Measurements from ENCODE around the gene UQCC3. TPM values are rescaled to one million over a fixed set of nuclear protein-coding genes. Genes with fewer than 3 reads are reported as not detected.
"Not testable (repeated sequence)": the region's sequence is repeated elsewhere in the genome, so short reads cannot be mapped to it uniquely, and the experiment has no call there.

The UQCC3 gene
- total and polyA plus RNA-seq, 2 of the 13 experiments (the other 11 are each of a cell fraction or from before 2014, with no cell fraction given) = 7.7 to 16.0 TPM

- no peak for TF ChIP-seq REST (IDR thresholded peaks at IDR 0.05; ENCODE audit: borderline replicate concordance in 1 of 2, low read depth in 1 of 2, low read length in 2 of 2)
- no peak for TF ChIP-seq TEAD3 (CRISPR knock-in tag; optimal IDR thresholded peaks at IDR 0.05; ENCODE audit: borderline replicate concordance)
Measured at GRCh38 chr11:62673196-62673525, 1.7 kb downstream of the UQCC3 start (continued).

- WGBS (ENCODE audit: low lambda C conversion rate) = 98% methylated on average over 10 of the region's 10 CpGs
- FAIRE-seq; intact Hi-C loops (cut with micrococcal nuclease; ENCODE audit: unreplicated experiment); in situ Hi-C loops (cut with HindIII; ENCODE audit: extremely low pct_ligation_motif_present, low pct_unique_long_range_greater_than_20kb); BruUV-seq (replicated peaks); ATAC-seq; CTCF ChIA-PET (ENCODE audit: low intra/inter-chr PET ratio, low total read pairs); H2AFZ ChIP-seq (ENCODE audit: low read length); H3K9ac ChIP-seq (ENCODE audit: insufficient read depth, low read depth, low read length); H3K27me3 ChIP-seq (ENCODE audit: control insufficient read depth in 1 of 2, insufficient read depth in 2 of 2, low read length in 2 of 2); H3K9me3 ChIP-seq (ENCODE audit: low read length); H3K36me3 ChIP-seq (replicated peaks in 1 of 2; ENCODE audit: control insufficient read depth in 1 of 2, insufficient read depth in 2 of 2, low read length in 2 of 2); H3K27ac ChIP-seq (ENCODE audit: extremely low read length, insufficient read depth, low read length); H4K20me1 ChIP-seq (ENCODE audit: insufficient read depth, low read length); H3K4me3 ChIP-seq (replicated peaks in 1 of 3; ENCODE audit: insufficient read depth in 1 of 3, low read depth in 2 of 3, low read length in 3 of 3); DNase-seq (ENCODE audit: low spot score); H3K4me2 ChIP-seq (ENCODE audit: low read depth, low read length): not testable (repeated sequence)
- Histone ChIP-seq H3K79me2 (ENCODE audit: insufficient read depth, low read length) (peaks cover 29% of the 10 kb centered on the region), H3K4me1 (ENCODE audit: insufficient read depth, low read length) (peaks cover 49% of the 10 kb centered on the region)
- POLR2A ChIA-PET = interaction anchor here (1.8 to 5.4 kb wide), 4 partner anchors 8 to 84 kb away, joined by 5 to 64 read pairs (median 6); partner anchors contain the start of genes C11orf98, CSKMT, HNRNPUL2 and TUT1
Measured at GRCh38 chr11:62675415-62675814, 3.9 kb downstream of the UQCC3 start.

DNA sequence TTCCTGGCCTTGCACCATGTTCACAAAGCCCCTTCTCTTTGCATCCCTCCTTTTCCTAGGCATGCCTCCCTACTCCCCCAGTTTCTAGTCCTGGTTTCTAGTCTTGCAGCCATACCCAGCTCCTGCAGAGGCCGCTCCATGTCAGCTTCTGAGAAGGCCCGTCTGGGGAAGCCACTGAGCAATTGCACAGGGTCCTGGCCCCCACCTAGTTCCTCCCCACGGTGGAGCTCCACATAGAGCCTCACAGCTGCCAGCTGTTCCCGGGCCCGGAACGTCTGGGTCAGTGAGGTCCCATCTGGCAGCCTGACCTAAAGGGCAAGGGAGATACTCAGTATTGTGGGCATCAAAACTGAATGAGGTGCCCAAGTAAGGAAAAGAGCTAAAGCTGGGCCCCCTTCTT lies 5.2 kb downstream of the UQCC3 start:
- Histone ChIP-seq H3K27ac (ENCODE audit: extremely low read length, insufficient read depth, low read length) (no peak overlapping the region), H2AFZ (ENCODE audit: low read length) (no peak overlapping the region), H3K4me3 (replicated peaks in 1 of 3; ENCODE audit: insufficient read depth in 1 of 3, low read depth in 2 of 3, low read length in 3 of 3) (no peak overlapping the region), H3K4me1 (ENCODE audit: insufficient read depth, low read length) (peaks cover 53% of the 10 kb centered on the region), H3K9me3 (ENCODE audit: low read length) (no peaks in the 10 kb centered on the region), H3K79me2 (ENCODE audit: insufficient read depth, low read length) (peaks cover 21% of the 10 kb centered on the region), H3K4me2 (ENCODE audit: low read depth, low read length) (no peak overlapping the region), H3K27me3 (ENCODE audit: control insufficient read depth in 1 of 2, insufficient read depth in 2 of 2, low read length in 2 of 2) (no peaks in the 10 kb centered on the region), H3K36me3 (replicated peaks in 1 of 2; ENCODE audit: control insufficient read depth in 1 of 2, insufficient read depth in 2 of 2, low read length in 2 of 2) (peaks cover 0 to 7% of the 10 kb centered on the region in 2 experiments; a peak in 1 of 5 replicates), H4K20me1 (ENCODE audit: insufficient read depth, low read length) (no peaks in the 10 kb centered on the region), H3K9ac (ENCODE audit: insufficient read depth, low read depth, low read length) (no peak overlapping the region)
- FAIRE-seq (no peak), DNase-seq (ENCODE audit: low spot score) (no peak), ATAC-seq (no peak)
- POLR2A ChIA-PET = interaction anchor here (1.1 to 5.4 kb wide), 4 partner anchors 10 to 86 kb away, joined by 4 to 64 read pairs (median 6); partner anchors contain the start of genes C11orf98, CSKMT, INTS5 and TUT1
- intact Hi-C loops (cut with micrococcal nuclease; ENCODE audit: unreplicated experiment) = no loop called here
- in situ Hi-C loops (cut with HindIII; ENCODE audit: extremely low pct_ligation_motif_present, low pct_unique_long_range_greater_than_20kb) = no loop called here
- CTCF ChIA-PET (ENCODE audit: low intra/inter-chr PET ratio, low total read pairs) = no interaction called here
- TF ChIP-seq KDM5B (CRISPR knock-in tag; IDR thresholded peaks at IDR 0.05; ENCODE audit: borderline replicate concordance) (no peak), STAG1 (CRISPR knock-in tag; IDR thresholded peaks at IDR 0.05) (0 out of 2 replicates have a peak, but pooled peaks have one; percentile 8), POLR2A (IDR thresholded peaks at IDR 0.05; ENCODE audit: insufficient read depth in 1 of 2, low read depth in 2 of 2, low read length in 2 of 2) (0 out of 4 replicates have a peak, but pooled peaks of 1 of the 2 experiments have one; percentile 12)
- no TSS peak for BruUV-seq (replicated peaks)
- whole genome bisulfite sequencing (ENCODE audit: low lambda C conversion rate) = 82% methylated on average over 6 of the region's 6 CpGs
